GM18499 (cell line): ENCODE results near the gene DIP2C.
"Not testable (repeated sequence)": the region's sequence is repeated elsewhere in the genome, so short reads cannot be mapped to it uniquely, and the experiment has no call there.

Experiments used
- ATAC-seq: cut with Tn5 transposase; IDR thresholded peaks from one replicate; pipeline ENCODE4 v1.9.1; 2021; ENCODE audit warnings: moderate number of reproducible peaks; ENCODE audit not compliant: insufficient read depth, unreplicated experiment

DIP2C gene

DNA sequence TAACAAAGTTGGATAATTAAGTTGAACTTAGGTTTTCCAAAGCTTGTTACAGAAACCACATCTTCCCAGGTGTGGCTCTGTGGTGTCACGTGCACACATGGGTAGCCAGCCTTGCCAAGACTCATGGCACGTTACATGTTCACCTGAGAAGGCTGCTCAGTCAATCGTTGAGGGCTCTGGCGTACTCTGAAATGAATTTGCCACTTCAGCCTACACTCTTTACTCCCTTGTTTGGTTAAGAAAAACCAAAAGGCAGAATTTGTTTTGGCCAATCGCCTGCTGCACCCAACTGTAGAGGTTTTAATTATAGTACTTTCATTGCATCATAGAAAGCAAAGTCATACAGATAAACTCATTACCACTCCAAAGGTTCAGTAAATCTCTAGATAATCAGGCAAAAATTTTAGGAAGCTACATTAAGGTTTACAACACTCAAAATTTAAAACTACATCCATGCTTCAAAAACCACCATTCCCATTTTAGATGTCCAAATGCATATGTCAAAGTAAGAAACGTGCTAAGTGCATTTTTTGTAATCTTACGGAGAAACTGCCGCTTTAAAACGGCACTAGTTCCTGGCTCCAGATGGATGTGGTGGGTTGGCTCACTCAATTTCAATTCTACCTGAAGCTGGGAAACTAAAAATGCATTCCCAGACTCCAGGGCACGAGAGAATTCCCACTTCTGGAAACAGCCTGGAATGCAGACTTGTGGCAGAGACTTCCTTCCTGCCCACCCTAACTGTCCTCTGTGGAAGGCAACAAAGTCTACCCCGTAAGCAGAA is 88.4 kb downstream of the DIP2C start:
- no peak for ATAC-seq

DNA sequence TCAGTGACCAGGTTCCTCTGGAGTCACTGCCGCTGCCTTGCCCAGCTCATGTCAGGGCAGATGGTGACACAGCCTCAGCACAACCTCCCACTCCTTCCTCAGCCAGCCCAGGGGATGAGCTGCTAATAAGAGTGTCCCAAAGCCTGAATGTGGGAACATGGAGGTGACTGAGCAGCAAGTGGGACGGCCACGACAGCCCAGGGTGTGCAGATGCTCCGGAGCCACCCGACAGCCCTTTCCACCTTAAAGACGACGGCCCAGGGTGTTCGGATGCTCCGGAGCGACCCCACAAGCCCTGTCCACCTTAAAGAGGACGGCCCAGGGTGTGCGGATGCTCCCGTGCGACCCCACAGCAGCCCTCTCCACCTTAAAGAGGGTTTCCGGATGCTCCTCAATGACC is 89.2 kb downstream of the DIP2C start:
- ATAC-seq = no peak

DNA sequence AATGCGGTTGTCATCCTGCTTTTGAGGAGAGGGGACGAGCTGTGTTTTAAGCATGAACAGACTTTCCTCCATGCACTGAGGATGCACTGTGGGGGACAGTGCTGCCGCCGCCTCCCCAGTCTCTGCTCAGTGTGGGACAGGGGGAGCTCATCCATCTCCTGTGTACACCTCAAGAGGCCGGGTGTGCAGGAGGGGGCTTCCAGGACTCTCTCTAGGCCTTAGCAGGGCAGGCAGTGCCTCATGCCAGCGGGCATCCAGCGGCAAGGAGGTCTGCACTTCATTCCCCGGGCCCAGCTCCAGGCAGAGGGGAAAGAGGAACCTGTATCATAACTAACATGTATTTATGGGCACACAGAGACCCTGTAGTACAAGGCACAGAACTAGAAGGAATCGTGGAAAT is 89.7 kb downstream of the DIP2C start:
- ATAC-seq = no peak

DNA sequence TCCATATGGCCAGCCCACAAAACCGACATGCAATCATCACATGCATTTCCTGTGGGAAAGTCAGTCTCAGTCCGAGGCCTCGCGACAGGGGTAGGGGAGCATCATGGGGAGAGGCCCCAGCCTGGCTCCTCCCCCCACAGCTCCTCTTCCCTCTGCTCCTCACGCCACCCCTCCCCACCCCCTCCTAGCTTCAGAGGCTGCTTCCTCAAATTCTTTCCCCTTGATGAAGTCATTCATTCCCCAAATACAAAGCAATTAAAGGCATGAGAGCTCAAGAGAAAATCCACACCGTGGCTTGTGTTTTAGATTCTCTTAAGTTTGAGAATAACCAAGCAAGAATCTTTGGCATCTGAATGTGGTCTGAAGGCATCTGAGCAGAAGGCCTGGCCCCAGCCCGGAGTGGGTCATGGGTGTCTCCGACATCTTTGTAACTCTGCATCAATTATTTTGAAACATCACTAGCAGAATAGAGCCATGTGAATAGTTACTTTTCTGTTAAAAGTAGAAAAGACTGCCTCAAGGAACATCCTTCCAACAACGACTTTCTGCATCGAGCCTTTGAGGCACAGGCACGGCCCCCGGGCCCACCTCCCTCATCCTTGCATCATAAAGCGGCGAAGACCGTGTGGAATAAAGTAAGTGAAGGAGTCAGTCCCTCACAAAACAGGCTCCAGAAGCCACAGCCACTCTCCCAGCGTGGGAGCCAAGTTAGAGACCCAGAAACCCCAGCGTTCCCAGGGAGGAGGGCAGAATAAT is 90.9 kb downstream of the DIP2C start:
- ATAC-seq = no peak

DNA sequence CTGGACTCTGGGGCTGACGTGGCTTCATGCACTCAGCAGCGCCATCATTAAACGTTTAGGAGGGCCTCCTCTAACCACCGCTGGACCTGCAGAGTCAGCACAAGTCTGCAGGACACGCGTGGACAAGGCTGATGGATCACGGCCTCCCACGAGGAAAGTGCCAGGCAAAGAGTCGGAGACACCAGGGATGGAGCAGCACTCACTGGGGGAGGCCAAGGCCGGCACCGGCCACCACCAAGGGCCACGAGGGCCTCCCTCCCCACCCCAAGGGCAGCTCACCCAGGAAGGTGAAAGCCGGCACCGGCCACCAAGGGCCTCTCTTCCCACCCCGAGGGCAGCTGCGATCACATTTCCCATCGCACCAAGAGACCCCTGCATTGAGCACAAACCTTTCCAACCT is 91.5 kb downstream of the DIP2C start:
- ATAC-seq = no peak

DNA sequence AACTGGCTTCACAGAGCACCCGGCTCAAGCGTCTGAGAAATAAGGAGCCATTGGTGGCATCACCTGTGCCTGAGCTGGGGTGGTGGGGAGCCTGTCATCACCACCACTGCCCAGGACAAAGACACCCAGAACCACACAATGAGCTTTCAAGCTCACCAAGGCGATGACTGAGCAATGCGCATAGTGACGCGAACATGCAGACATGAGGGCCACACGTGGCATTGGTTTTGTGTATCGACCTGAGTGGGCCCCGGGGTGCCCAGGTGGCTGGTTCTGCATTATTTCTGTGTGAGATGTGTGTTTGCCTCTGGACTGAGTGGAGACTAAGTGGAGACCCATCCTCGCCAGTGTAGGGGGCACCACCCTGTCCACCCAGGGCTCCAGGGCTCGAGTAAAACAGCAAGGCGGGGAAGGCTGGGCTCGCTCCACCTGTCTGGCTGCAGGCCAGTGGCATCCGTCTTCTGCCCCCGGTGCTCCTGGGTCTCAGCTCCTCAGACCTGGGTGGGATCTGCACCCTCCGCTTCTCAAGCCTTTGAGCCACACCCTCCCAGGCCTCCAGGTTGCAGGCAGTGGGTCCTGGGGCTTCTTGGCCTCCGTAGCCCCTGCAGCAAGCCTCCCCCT is 92.6 kb downstream of the DIP2C start:
- no peak for ATAC-seq

DNA sequence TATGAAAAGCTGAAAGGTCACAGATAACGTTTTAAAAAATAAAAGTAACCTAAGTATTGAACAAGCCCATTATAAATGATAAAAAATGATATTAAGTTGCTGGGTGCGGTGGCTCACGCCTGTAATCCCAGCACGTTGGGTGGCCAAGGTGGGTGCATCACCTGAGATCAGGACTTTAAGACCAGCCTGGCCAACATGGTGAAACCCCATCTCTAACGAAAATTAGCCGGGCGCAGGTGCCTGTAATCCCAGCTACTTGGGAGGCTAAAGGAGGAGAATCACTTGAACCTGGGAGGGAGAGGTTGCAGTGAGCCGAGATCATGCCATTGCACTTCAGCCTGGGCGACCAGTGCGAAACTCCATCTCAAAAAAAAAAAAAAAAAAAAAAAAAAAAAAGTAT is 93.3 kb downstream of the DIP2C start:
- not testable (repeated sequence) for ATAC-seq

DNA sequence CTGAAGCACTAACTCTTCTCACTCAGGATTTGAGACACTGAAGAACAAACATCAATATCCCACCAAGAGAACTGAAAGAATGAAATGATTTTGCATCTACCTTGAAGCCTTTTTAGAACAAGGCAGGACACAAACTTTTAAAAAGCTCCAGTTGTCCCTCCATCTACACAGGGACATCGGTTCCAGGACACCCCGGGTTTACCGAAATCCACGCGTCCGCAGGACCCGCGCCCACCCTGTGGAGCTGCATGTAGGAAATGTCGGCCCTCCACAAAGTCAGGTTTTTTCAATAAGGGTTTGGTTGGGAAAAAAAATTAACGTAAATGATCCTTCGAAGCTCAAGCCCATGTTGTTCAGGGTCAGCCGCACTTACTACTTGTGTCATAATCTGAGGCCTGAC is 94.0 kb downstream of the DIP2C start:
- no peak for ATAC-seq

DNA sequence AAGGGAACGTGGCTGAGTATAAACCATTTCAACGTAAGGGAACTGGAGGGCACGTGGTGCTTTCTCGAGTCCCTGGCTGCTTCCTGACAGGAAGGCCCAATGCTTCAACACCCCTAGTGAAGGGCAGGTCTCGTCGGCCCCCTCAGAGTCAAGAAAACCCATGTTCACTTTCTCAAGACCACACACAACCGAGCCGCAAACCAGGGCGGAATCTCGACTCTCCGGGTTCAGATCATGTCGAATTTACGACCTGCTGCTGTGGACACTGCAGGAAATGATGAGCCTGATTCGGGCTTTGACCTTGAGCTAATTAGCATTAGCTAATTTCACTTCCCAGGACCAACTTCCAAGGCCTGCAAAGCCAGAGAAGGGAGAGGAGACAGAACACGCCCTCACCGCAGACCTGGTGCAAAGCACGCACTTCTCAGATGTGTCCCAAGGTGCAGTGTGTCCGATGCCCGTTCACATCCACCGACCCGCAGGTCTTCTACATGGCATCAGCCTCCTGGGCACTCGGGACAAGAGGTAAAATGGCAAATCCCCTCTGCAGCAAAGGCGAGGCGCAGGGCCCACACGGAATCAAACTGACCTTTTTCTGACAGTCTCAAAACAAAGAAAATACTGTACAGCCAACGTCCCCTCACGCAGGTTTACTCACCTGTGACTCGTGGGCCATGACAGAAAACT is 94.7 kb downstream of the DIP2C start:
- no peak for ATAC-seq

DNA sequence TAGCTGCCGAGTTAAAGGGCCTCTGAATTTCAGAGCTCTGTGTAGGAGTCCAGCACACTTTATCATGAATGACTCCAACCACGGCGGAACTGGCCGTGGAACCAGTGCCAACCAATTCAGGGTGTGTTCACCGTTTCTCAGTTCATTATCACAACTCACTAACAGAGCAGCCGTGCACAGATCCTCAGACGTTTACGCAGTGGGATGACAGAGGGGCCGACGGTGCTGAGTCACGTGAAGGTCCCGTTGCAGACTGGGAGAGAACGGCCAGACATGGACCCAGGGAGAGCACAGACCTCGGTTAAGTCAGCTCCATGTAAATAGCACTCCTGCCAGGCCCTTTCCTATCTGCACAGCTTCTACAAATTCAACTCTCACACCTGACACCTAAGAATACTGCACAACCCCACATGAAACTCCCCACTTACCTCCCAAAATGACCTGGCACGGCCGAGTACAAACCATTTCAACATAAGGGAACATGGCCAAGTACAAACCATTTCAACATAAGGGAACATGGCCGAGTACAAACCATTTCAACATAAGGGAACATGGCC is 95.5 kb downstream of the DIP2C start:
- ATAC-seq = no peak

DNA sequence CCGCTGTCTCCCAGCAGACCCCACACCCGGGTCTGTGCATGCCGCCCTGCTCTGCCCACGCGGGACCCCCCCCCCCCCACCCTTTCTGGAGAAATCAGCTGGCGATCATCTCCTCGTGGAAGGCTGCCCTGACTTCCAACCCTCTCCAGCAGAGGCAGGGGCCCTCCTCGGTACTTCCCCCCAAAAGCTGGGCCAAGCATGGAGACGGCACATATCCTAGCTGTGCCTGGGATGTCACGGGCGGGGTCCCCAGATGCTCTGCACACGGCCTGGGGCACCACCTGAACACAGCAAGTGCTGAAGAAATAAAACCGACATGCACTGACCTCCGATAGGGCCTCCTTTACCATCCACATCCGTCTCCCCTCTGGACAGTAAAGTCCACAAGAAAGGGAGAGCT is 96.0 kb downstream of the DIP2C start:
- no peak for ATAC-seq

DNA sequence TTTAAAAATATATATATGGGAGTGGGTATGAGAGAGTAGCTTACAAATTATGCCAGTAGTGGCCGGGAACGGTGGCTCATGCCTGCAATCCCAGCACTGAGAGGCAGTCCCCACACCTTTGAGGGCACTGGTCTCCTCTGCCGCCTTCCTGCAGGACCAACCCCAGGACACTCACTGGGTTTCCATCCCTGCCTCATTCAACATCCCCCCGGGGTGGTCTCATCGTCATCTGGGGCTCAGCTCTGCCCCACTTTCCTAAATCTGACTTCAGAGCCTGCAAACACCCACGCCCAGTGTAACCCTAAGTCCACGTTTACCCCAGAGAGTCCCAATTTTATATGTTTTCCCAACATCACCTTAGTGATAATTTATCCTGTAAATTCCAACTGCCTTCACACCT is 96.5 kb downstream of the DIP2C start:
- ATAC-seq = no peak

DNA sequence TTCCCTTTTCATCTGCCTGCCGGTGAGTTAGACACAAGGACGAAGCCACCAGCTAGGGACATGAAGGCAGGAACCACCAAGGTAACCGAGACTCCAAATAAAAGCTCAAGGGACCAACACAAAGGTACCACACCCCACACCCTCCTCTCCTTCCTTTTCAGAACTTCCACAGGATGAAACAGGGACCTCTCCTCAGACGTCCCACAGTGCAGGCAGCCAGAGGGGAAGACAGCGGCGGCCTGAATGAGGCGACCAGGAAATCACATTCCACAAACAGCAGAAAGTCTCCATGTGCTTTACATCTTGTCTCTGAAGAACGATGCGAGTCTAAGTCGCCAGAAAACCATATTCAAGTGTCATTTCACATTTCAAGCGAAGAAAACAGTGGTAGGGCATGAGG is 97.8 kb downstream of the DIP2C start:
- ATAC-seq = no peak

DNA sequence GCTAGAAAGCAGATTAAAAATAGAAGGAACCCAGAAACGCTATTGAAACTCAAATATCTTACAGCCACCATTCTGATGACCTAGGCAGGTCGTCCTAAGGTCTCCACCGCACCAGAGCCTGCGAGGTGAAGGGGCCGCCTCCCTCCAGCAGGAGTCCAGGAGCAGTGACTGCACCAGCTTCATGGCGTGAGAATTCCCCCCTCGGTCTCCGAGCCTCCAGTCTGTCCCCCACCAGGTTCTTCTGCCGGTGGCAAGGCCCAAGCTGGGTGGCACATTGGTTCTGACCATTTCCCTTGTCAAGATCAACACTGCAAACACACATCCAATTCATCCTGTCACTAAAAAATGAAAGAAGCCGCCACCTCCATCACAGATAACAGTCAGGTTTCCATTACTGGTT is 98.7 kb downstream of the DIP2C start:
- ATAC-seq = no peak

DNA sequence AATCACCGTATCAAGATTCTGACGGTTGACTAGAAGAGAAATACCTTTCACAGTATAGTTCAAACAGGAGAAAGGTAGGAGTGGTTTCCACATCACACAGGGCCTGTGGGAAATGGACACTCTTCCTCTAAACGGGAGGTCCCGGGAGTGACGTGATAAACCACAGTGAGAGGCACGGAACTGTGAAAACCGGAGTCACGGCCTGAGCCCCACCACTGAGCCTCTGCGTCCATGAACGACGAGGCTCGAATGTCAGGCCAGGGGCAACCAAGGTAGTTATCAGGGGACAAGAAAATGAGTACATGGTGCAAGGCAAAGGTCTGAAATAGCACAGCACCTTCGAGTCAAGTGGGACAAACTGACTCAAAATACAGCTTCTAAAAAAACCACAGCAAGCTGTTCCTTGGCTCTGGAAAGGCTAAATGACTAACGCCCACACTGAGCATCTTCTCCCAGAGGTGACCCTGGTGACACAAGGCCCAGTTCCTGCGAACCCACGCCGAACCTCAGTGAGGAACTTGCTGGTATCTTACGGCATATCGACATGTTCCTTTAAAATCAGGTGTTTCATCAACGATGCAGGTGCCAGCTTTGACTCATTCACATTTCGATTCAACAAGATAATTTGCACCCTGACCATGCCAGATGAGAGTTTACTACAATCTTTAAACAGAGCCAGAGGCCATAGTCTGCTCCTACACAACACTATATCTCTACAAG is 99.3 kb downstream of the DIP2C start:
- ATAC-seq = no peak

DNA sequence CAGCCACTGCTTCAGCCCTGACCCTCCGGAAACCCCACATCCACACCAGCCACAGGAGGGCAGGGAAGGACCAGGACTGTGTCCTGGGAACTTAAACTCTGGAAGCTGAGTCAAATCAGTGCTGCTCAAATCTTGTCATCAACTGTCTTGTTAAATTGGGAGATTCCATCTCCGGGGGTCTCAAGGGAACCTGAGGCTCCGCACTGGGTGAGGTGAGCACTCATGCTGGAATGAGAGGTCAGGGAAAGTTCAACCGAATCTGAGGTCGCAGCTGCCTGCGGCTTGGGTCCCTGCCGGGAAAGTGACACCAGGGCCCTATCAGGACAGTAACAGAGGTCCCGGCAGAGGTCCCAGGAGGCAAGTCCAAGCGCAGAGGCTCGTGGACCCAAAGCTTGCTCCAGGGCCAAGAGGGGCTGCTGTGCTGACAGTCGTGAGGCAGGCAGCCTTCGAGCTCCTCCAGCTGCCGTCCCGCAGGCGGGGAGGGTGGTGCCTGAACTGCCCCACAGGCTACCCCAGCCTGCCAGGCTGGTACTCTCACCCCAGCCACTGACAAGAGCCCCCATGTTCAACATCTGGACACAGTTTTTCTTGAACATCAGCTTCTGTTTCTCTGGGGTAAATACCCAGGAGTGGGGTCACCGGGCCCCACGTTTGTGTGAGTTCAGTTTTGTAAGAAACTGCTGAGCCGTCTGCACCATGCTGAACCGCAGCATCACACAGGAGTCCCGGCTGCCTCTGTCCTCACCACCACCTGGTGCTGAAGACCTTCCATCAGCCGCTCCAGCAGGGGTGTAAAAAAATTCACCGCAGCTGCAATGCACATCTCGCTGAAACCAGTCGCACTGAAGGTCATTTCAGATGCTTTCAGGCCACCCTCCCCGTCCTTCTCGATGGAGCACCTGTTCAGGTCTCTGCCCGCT is 101.0 kb downstream of the DIP2C start:
- ATAC-seq = no peak

DNA sequence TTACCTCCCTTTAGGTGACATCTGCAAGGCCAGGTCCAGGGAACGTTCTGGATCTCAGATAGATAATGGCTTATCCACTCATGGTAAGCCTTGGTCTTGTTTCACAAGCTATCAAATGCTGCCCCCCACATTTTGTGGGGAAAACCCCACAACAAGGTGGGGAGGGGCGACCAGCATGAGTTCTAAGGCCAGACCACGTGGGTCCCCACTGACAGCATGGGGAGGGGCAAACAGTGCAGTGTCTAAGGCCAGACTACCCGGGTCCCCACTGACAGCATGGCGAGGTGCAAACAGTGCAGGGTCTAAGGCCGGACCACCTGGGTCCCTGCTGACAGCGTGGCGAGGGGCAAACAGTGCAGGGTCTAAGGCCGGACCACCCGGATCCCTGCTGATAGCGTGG is 102.8 kb downstream of the DIP2C start:
- no peak for ATAC-seq

DNA sequence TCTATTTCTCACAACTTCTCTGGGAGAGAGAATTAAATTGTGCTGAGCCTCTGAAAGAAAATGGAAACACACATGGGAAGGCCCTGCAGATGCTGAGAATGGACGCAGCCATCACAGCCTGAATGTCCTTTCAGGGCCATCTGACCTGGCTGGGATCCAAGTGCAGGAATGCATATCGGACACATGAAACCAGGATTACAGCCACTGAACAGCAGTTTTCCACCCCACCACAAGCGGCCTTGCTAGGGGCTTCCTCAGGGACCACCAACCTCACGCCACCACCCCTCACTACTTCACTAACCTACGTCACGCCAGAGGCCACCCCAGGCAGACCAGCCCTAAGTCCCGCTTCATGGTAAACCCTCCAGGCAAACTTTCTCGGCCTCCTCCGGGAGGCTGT is 103.3 kb downstream of the DIP2C start:
- no peak for ATAC-seq

DNA sequence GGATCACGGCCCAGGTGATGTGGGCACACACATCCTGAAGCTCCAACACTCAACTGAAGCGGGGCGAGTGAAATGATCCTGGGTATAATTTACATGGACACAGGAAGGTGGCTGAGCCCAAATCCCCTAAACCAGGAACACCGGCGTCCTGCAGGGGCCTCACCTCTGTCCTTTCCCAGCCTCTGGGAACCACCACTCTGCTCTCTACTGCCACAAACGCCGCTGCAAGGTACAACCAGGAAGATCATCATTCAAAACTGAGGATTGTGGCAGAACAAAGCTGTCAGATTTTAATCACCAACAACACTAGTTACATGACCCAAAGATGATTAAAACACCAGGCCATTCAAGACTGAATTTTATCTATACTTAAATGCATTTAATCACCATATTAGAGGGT is 104.0 kb downstream of the DIP2C start:
- no peak for ATAC-seq
